Stomach (tissue), 9 donors: ENCODE measurements around the gene ARHGAP24. TPM values are rescaled to one million over a fixed set of nuclear protein-coding genes. Genes with fewer than 3 reads are reported as not detected.
A peak's percentile ranks its signal among the peaks of the same experiment; 100 is the strongest.
"Not testable (repeated sequence)": the region's sequence is repeated elsewhere in the genome, so short reads cannot be mapped to it uniquely, and the experiment has no call there.

ENCODE experiments used
- DNase-seq, 2 donors: peaks; one replicate each; pipeline versions ENCODE4 v3.0.0 to v3.0.0-alpha.2; 2013 to 2019
- H3K27ac ChIP-seq, 5 donors: fragments of 200-600 bp in 4 of 5; sonication (generic) in 4 of 5; one replicate each; pipeline ENCODE4 v1.5.1; 2013 to 2019; ENCODE audit warnings: mild to moderate bottlenecking in 1 of 5, moderate library complexity in 1 of 5
- H3K27me3 ChIP-seq, 3 donors: fragments of 200-600 bp; sonication (generic); one replicate each; pipeline ENCODE4 v1.5.1; 2017 to 2019; ENCODE audit warnings: mixed run types in 1 of 3
- H3K36me3 ChIP-seq, 4 donors: fragments of 200-600 bp; sonication (generic); 1 replicate in 3 of 4; 2 replicates in 1 of 4; pipeline ENCODE4 v1.5.1; 2016 to 2019
- H3K4me1 ChIP-seq, 4 donors: fragments of 200-600 bp; sonication (generic); one replicate each; pipeline ENCODE4 v1.5.1; 2016 to 2019
- H3K4me3 ChIP-seq, 4 donors: fragments of 200-600 bp; sonication (generic) in 3 of 4; one replicate each; pipeline ENCODE4 v1.5.1; 2016 to 2019; ENCODE audit warnings: mild to moderate bottlenecking in 1 of 4
- H3K9me3 ChIP-seq, 4 donors: fragments of 200-600 bp; sonication (generic); one replicate each; pipeline ENCODE4 v1.5.1; 2016 to 2019
- EP300 ChIP-seq: sonication (generic); formaldehyde crosslinking; IDR thresholded peaks from one replicate; pipeline ENCODE4 v1.6.1; 2017; ENCODE audit warnings: antibody characterized with exemption
- POLR2A ChIP-seq, 4 donors: fragments of 450-650 bp; IDR thresholded peaks; one replicate each; pipeline ENCODE4 v1.6.1; 2016; ENCODE audit warnings: antibody characterized with exemption in 4 of 4, control low read depth in 2 of 4, mild to moderate bottlenecking in 1 of 4, moderate library complexity in 1 of 4
- POLR2AphosphoS5 ChIP-seq, 3 donors: sonication (generic); formaldehyde crosslinking; IDR thresholded peaks; one replicate each; pipeline ENCODE4 v1.6.1; 2016; ENCODE audit warnings: antibody characterized with exemption in 3 of 3
- WGBS, 5 donors: extraction: QIAGEN DNeasy Blood & Tissue Kit in 3 of 5; methylation state at CpG; one replicate each; pipeline versions ENCODE4 v1.1.5 to v1.1.7; 2013 to 2018; 5-methylcytosine and 5-hydroxymethylcytosine counted together
- intact Hi-C: fragments of 100-400 bp; cut with DNase I; formaldehyde crosslinking; loops from one replicate; pipeline ENCODE4 v1.15.1; 2023; ENCODE audit warnings: low total_unique reads
- polyA plus RNA-seq, 3 donors: library from polyadenylated mRNA; stranded (reverse); fragments of 200-250 nt; gene quantifications; one replicate each; pipeline ENCODE4 v1.2.3, GENCODE V29; 2013
- total RNA-seq, 5 donors: library from RNA; depleted of rRNA; stranded (reverse); fragments of >200 nt; gene quantifications; one replicate each; pipeline versions ENCODE4 v1.1.0 to v1.2.3, GENCODE V29; 2014 to 2016
- TF ChIP-seq, protein P1 (sequence below), 7 experiments: fragments of 450-650 bp in 4 of 7; fragments of 200-600 bp in 3 of 7; sonication (generic) in 3 of 7; IDR thresholded peaks; one replicate each; pipeline ENCODE4 v1.5.1; 2016 to 2019; ENCODE audit warnings: antibody characterized with exemption in 7 of 7, control low read depth in 2 of 7, mild to moderate bottlenecking in 1 of 7
- donor health status: healthy with polysubstance abuse.
- donor health status: Bipolar disorder and iron deficiency.
- donor health status: healthy.

The ARHGAP24 gene
- total and polyA plus RNA-seq, 8 donors: 6.4 to 152 (median 33.5) TPM

DNA sequence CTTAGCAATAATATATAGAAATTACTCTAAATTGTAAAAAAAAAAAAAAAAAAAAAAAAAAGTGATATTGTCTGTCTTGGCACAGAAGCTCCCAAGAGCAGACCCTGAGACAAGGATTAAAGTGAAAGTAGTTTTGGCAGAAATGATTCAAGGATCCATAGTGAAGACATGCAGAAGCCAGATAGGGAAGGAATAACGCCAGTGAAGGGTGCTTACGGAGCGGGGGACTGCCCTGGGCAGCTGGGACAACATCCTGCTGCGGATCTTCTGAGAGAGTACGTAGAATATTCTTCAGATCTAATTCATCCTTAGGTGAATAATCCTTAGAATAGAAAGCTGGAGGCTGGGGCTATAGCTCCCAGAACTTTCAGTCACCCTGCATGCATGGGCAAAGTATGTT lies 39.8 kb downstream of the ARHGAP24 start:
- intact Hi-C loops: no loop called here
- Histone ChIP-seq H3K4me1 (peaks cover 0 to 30% (median 9%) of the 10 kb centered on the region in 4 donors), H3K36me3 (no peaks in the 10 kb centered on the region), H3K27ac (peak overlapping the region in 1 of 5 donors; percentile 2), H3K9me3 (no peaks in the 10 kb centered on the region), H3K4me3 (no peak overlapping the region), H3K27me3 (no peaks in the 10 kb centered on the region)
- DNase-seq: no peak
- WGBS, 5 donors: 81 to 91% (median 88%) methylated on average over 5 of the region's 5 CpGs
- TF ChIP-seq POLR2AphosphoS5 (IDR thresholded peaks at IDR 0.05): no peak
- no peak for TF ChIP-seq POLR2A (IDR thresholded peaks at IDR 0.05)
- no peak for TF ChIP-seq EP300
- TF ChIP-seq, protein P1, sequence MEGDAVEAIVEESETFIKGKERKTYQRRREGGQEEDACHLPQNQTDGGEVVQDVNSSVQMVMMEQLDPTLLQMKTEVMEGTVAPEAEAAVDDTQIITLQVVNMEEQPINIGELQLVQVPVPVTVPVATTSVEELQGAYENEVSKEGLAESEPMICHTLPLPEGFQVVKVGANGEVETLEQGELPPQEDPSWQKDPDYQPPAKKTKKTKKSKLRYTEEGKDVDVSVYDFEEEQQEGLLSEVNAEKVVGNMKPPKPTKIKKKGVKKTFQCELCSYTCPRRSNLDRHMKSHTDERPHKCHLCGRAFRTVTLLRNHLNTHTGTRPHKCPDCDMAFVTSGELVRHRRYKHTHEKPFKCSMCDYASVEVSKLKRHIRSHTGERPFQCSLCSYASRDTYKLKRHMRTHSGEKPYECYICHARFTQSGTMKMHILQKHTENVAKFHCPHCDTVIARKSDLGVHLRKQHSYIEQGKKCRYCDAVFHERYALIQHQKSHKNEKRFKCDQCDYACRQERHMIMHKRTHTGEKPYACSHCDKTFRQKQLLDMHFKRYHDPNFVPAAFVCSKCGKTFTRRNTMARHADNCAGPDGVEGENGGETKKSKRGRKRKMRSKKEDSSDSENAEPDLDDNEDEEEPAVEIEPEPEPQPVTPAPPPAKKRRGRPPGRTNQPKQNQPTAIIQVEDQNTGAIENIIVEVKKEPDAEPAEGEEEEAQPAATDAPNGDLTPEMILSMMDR (IDR thresholded peaks at IDR 0.05): no peak

DNA sequence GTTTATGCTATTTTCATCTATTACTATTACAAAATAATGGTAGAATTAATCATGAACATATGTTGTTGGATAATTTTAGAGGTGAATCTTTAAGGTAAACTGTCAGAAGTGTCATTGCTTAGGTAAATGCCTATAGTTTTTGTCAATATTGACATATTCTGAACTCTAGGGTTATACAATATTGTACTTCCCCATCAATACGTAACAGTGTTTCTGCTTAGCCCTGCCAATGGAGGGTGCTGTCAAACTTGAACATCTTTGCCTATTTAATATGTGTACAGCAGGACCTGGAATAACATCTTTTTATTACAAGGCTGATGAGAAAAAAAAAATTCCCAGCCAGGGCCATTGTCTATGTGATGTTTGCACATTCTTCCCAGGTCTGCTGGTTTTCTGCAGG lies 40.8 kb downstream of the ARHGAP24 start:
- TF ChIP-seq EP300: no peak
- TF ChIP-seq, protein P1 (IDR thresholded peaks at IDR 0.05): no peak
- TF ChIP-seq POLR2AphosphoS5 (IDR thresholded peaks at IDR 0.05): no peak
- no peak for TF ChIP-seq POLR2A (IDR thresholded peaks at IDR 0.05)
- Histone ChIP-seq H3K9me3 (no peaks in the 10 kb centered on the region), H3K4me3 (no peak overlapping the region), H3K36me3 (no peaks in the 10 kb centered on the region), H3K4me1 (peaks cover 0 to 28% (median 9%) of the 10 kb centered on the region in 4 donors), H3K27me3 (no peaks in the 10 kb centered on the region), H3K27ac (no peak overlapping the region)
- WGBS, 5 donors: 0 to 39% (median 31%) methylated on average over 1 of the region's 1 CpG
- no peak for DNase-seq
- intact Hi-C loops: no loop called here

DNA sequence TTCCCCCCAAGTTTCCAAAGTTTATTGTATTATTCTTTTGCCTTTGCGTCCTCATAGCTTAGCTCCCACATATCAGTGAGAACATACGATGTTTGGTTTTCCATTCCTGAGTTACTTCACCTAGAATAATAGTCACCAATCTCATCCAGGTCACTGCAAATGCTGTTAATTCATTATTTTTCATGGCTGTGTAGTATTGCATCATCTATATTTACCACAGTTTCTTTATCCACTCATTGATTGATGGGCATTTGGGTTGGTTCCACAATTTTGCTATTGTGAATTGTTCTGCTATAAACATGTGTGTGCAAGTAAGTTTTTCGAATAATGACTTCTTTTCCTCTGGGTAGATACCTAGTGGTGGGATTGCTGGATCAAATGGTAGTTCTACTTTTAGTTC lies 43.6 kb downstream of the ARHGAP24 start:
- intact Hi-C loops, H3K27ac ChIP-seq: not testable (repeated sequence)
- 82 to 96% (median 92%) methylated on average over 3 of the region's 3 CpGs for WGBS, 5 donors

DNA sequence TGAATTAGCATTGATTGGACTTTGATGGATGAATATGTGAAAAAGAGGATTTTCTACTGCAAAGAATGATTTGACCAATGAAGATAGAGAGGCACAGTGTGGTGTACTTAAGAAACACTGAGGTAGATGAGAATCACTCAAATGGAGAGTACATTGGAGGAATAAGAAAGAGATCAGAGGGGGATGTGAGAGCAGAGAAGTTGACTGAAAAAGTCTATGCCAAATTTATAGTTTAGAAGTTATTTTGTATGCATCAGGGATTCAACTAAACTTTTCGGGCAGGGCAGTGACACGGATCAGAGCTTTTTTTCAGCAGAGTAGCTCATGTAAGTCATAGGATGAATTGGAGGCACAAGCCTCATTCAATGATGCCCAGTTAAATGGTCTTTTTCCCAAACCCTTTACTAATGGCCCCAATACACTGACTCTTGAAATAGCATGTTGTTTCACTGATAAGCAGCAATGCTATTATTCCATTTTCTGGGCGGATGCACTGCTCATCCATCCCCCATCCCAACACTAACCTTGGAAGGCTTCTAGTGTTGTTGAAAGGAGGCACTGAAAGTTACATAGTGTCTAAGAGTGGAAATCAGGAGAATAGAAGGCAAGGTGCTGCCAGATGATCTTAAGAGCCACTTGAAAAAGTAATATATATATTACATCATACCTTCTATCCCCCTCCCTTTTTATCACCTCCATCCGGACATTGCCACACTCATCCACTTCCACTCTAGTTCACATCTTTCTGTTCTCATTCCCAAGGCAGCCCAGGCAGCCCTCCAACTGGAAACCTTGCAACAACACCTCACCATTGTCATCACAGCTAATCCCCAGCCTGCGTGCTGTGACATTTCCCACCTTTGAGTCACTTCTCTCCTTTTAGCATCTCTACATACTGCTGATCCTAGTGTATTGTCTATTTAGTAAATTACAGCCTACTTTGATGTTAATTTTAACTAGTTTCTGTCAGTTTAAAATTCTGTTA lies 46.1 kb downstream of the ARHGAP24 start:
- Histone ChIP-seq H3K27ac (no peak overlapping the region), H3K4me1 (peaks cover 0 to under 1% (median 0%) of the 10 kb centered on the region in 4 donors), H3K27me3 (no peaks in the 10 kb centered on the region), H3K36me3 (no peaks in the 10 kb centered on the region), H3K4me3 (no peak overlapping the region), H3K9me3 (no peaks in the 10 kb centered on the region)
- intact Hi-C loops: no loop called here
- 85 to 93% (median 92%) methylated on average over 5 of the region's 5 CpGs for WGBS, 5 donors
- DNase-seq: no peak
- TF ChIP-seq POLR2AphosphoS5 (IDR thresholded peaks at IDR 0.05): no peak
- TF ChIP-seq POLR2A (IDR thresholded peaks at IDR 0.05): no peak
- TF ChIP-seq, protein P1 (IDR thresholded peaks at IDR 0.05): no peak
- no peak for TF ChIP-seq EP300

More for the DNA sequence above, 43.6 kb downstream of the ARHGAP24 start:
- H3K27me3 ChIP-seq, H3K4me3 ChIP-seq, DNase-seq, H3K36me3 ChIP-seq, H3K9me3 ChIP-seq: not testable (repeated sequence)
- H3K4me1 ChIP-seq: peaks cover 0 to 23% (median 9%) of the 10 kb centered on the region in 4 donors

DNA sequence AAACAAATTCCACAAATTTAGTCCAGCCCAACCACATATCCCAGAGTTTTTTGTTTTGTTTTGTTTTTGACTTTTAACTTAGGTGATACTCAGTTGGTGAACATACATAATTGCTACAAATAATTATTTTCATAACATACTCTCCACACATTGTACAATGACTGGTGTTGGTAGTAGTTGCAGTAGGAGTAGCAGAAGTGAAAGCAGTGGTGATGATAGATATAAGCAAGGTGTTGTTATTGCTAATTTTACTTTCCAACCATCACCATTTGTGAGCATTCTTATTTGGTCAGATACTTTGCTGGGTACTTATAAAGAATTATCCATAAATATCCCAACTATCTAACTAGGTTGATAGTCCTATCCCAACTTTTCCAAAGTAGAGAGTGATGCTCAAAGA lies 47.3 kb downstream of the ARHGAP24 start:
- no peak for DNase-seq
- Histone ChIP-seq H3K27ac (no peak overlapping the region), H3K4me3 (no peak overlapping the region), H3K27me3 (no peaks in the 10 kb centered on the region), H3K36me3 (no peaks in the 10 kb centered on the region), H3K9me3 (no peaks in the 10 kb centered on the region), H3K4me1 (no peaks in the 10 kb centered on the region)
- TF ChIP-seq, protein P1 (IDR thresholded peaks at IDR 0.05): no peak
- TF ChIP-seq POLR2AphosphoS5 (IDR thresholded peaks at IDR 0.05) (no peak), POLR2A (IDR thresholded peaks at IDR 0.05) (no peak), EP300 (no peak)
- intact Hi-C loops: no loop called here
